ENCODE measurements around the gene DPY19L1.
"Not testable (repeated sequence)": the region's sequence is repeated elsewhere in the genome, so short reads cannot be mapped to it uniquely, and the experiment has no call there.

The DPY19L1 gene

DNA sequence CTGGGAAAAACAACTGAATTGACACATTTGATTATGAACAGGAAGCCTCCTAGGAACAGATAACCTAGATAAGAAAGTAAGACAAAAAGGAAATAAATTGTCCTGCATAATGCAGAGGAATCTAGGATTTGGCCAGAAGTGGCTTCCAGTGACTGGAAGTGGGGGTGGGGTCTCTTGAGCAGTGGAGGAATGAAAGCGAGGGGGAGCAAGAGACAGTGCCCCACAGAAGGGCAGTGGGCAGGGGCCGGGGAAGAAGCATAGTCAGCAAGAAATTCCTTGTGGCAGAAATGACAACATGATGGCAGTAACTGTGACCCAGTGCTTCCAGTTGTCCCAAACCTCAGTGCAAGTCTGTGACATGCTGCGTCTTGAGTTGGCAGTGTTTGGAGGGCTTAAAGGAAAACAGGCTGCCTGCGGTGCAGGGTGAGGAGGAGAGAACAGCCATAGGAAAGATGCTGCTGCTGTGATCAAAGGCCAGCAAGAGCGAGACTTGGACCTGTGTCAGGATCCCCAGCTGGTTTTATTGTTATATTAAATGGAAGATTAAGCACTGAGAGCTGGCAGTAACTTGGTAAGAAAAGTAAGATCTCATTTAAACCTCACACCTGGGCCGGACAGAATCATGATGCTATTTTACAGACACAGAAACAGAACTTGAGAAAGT is 119.0 kb downstream of the DPY19L1 start:
- not testable (repeated sequence) for DNase-seq (ENCODE audit: low read depth)

GRCh38 chr7:34917515-34917914 is 119.8 kb downstream of the DPY19L1 start:
- not testable (repeated sequence) for DNase-seq (ENCODE audit: low read depth)

- DNase-seq (ENCODE audit: low read depth) = no peak
Observed at GRCh38 chr7:34916267-34916666, 121.0 kb downstream of the DPY19L1 start.

DNA sequence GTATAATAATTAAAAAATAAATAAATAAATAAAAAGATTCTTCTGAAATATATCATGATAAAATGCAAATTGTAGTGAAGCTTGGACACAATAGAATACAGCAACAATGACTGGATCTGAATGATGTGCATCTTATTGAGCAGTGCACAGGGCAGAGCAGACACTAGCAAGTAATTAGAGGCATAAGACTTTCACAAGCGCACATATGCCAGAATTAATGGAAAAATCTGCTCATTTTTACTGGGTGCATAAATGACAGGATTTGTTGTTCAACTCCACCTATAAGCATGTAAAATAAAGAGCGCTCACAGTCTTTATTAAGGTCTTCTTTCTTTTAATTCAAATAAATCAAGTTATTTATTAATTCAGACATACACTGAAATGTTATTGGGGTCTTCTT is 125.0 kb downstream of the DPY19L1 start:
- DNase-seq (ENCODE audit: low read depth) = no peak

DNA sequence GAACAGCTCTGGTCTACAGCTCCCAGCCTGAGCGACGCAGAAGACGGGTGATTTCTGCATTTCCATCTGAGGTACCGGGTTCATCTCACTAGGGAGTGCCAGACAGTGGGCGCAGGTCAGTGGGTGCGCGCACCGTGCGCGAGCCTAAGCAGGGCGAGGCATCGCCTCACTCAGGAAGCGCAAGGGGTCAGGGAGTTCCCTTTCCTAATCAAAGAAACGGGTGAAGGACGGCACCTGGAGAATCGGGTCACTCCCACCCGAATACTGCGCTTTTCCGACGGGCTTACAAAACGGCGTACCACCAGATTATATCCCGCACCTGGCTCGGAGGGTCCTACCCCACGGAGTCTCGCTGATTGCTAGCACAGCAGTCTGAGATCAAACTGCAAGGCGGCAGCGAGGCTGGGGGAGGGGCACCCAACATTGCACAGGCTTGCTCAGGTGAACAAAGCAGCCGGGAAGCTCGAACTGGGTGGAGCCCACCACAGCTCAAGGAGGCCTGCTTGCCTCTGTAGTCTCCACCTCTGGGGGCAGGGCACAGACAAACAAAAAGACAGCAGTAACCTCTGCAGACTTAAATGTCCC is 130.9 kb downstream of the DPY19L1 start:
- DNase-seq (ENCODE audit: low read depth) = not testable (repeated sequence)

GRCh38 chr7:34904987-34905386 is 132.3 kb downstream of the DPY19L1 start:
- no peak for DNase-seq (ENCODE audit: low read depth)

- not testable (repeated sequence) for DNase-seq (ENCODE audit: low read depth)
Observed at GRCh38 chr7:34903921-34904320, 133.4 kb downstream of the DPY19L1 start.

DNA sequence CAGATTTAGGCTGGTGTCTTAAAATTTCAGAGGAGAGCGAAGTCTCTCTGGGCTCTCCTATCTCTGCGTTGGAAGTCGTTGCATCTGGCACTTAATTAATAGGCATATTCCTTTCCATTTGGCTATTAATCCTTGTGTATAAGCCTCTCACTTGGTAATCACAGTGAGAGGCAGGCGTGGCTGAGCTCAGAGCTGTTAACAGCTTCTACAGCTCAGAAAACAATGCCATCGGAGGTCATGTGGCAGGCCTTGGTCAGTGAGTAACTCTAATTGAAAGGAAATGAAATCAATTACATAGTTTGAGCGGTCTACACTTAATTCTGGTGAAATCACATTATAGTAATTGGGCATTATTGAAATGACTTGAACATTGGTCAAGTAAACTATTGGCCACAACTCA is 135.1 kb downstream of the DPY19L1 start:
- DNase-seq (ENCODE audit: low read depth) = no peak

- no peak for DNase-seq (ENCODE audit: low read depth)
Observed at GRCh38 chr7:34900891-34901513, 136.3 kb downstream of the DPY19L1 start.

DNA sequence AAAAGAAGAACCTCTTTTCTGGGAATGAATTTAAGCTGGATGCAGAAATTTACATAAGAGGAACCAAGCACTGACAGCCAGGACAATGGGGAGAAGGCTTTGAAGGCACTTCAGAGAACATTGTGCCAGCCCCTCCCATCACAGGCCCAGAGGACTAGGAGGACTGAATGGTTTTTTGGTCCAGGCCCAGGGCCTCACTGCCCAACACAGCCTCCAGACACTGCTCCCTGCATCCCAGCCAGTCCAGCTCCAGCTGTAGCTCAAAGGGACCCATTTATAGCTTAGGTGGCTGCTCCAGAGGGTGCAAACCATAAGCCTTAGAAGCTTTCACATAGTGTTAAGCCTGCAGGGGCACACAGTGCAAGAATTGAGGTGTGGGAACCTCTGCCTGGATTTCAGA is 142.1 kb downstream of the DPY19L1 start:
- no peak for DNase-seq (ENCODE audit: low read depth)

- no peak for DNase-seq (ENCODE audit: low read depth)
Observed at GRCh38 chr7:34889951-34890350, 147.3 kb downstream of the DPY19L1 start.

DNA sequence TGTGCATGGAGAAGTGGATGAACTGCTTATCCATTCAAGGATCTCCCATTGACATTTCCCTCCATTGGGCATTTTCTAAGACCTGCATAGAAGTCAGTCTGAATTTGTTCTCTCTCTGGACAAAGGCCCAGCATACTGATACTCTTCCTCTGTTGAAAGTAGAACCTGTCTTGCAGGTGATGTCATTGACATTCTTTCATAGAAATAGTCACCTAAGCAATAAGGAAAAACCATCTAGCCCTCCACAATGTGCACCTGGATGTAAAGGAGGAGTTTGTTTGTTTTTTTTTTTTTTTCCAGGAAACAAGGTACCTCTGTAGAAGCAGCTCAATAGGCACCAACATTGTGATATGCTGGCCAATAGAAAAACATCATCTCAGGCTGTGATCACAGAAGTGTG is 150.4 kb downstream of the DPY19L1 start:
- DNase-seq (ENCODE audit: low read depth) = no peak

DNA sequence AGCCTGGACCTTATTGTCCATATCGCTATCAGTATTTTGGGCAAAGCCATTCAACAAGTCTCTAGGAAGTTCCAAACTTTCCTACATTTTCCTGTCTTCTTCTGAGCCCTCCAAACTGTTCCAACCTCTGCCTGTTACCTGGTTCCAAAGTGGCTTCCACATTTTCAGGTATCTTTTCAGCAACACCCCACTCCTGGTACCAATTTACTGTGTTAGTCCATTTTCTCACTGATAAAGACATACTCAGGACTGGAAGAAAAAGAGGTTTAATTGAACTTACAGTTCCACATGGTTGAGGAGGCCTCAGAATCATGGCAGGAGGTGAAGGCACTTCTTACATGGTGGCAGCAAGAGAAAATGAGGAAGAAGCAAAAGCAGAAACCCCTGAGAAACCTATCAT is 153.4 kb downstream of the DPY19L1 start:
- DNase-seq (ENCODE audit: low read depth) = not testable (repeated sequence)

GRCh38 chr7:34879871-34880270 is 157.4 kb downstream of the DPY19L1 start:
- no peak for DNase-seq (ENCODE audit: low read depth)

- DNase-seq (ENCODE audit: low read depth) = not testable (repeated sequence)
Observed at GRCh38 chr7:34878944-34879735, 158.1 kb downstream of the DPY19L1 start.
